Dedifferentiated amniotic fluid mesenchymal stem cell (primary cell): ENCODE measurements around the gene LRRC56.
"Not testable (repeated sequence)": the region's sequence is repeated elsewhere in the genome, so short reads cannot be mapped to it uniquely, and the experiment has no call there.

ENCODE experiments used
- DNase-seq: peaks from one replicate; pipeline ENCODE4 v3.0.0-alpha.2; 2016; ENCODE audit errors: extremely low spot score

Gene LRRC56

GRCh38 chr11:501683-502287 is 35.5 kb upstream of the LRRC56 start:
- DNase-seq = no peak

- no peak for DNase-seq
Measured at GRCh38 chr11:502288-503178, 34.8 kb upstream of the LRRC56 start.

GRCh38 chr11:503179-503981 is 33.9 kb upstream of the LRRC56 start:
- peak; percentile 41 for DNase-seq

GRCh38 chr11:504053-504993 is 33.0 kb upstream of the LRRC56 start:
- DNase-seq = no peak

- no peak for DNase-seq
Measured at GRCh38 chr11:504994-505344, 32.4 kb upstream of the LRRC56 start.

- DNase-seq = peak; percentile 98
Measured at GRCh38 chr11:506238-506994, 30.9 kb upstream of the LRRC56 start.

GRCh38 chr11:506995-507726 is 30.2 kb upstream of the LRRC56 start, which contains the start of gene RNH1:
Gene RNH1 (minus strand): TSS chr11:507242. CDS start chr11:502162, 5,080 bp downstream.
- DNase-seq = peak; percentile 96

- no peak for DNase-seq
Measured at GRCh38 chr11:507727-508515, 29.4 kb upstream of the LRRC56 start.

GRCh38 chr11:508956-509355 is 28.4 kb upstream of the LRRC56 start:
- no peak for DNase-seq

GRCh38 chr11:512761-513595 is 24.3 kb upstream of the LRRC56 start:
- DNase-seq = no peak

- DNase-seq = no peak
Measured at GRCh38 chr11:514606-515005, 22.7 kb upstream of the LRRC56 start.

GRCh38 chr11:515131-515530 is 22.2 kb upstream of the LRRC56 start:
- DNase-seq = no peak

- DNase-seq = no peak
Measured at GRCh38 chr11:516400-516799, 20.9 kb upstream of the LRRC56 start.

- not testable (repeated sequence) for DNase-seq
Measured at GRCh38 chr11:516918-517685, 20.2 kb upstream of the LRRC56 start.

- peak; percentile 87 for DNase-seq
Measured at GRCh38 chr11:518463-519202, 18.7 kb upstream of the LRRC56 start.

- no peak for DNase-seq
Measured at GRCh38 chr11:520428-521176, 16.7 kb upstream of the LRRC56 start.
